ENCODE measurements around the gene TRAPPC3.

TRAPPC3 gene

DNA sequence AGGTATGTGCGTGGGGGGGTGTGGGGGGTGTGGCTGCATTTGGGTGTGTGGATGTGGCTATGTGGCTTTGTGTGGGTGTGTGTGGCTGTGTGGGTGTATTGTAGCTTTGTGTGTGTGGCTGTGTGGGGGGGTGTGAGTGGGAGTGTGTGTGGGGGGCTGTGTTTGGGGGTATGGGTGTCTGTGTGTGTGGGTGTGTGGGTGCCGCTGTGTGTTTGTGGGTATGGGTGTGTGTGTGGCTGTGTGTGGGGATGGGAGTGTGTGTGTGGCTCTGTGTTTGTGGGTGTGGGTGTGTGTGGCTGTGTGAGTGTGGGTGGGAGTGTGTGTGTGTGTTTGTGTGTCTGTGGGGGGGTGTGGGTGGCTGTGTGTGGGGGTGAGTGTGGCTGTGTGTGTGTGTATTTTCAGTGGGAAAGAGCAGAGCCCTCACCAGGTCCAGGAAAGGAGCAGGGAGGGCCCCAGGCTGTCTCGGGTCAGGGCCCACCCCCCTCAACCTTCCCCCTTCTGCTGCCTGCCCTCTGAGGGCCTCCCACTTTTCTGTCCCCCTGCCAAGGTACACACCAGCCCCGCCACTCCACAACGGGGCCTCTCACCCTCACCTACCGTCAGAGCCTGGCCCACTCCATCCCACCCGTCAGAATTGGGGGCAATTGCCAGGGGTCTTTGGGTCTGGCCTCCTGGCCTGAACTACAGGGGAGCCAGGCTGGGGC is 22.3 kb downstream of the TRAPPC3 start:
- TF ChIP-seq, protein P1, sequence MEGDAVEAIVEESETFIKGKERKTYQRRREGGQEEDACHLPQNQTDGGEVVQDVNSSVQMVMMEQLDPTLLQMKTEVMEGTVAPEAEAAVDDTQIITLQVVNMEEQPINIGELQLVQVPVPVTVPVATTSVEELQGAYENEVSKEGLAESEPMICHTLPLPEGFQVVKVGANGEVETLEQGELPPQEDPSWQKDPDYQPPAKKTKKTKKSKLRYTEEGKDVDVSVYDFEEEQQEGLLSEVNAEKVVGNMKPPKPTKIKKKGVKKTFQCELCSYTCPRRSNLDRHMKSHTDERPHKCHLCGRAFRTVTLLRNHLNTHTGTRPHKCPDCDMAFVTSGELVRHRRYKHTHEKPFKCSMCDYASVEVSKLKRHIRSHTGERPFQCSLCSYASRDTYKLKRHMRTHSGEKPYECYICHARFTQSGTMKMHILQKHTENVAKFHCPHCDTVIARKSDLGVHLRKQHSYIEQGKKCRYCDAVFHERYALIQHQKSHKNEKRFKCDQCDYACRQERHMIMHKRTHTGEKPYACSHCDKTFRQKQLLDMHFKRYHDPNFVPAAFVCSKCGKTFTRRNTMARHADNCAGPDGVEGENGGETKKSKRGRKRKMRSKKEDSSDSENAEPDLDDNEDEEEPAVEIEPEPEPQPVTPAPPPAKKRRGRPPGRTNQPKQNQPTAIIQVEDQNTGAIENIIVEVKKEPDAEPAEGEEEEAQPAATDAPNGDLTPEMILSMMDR (conservative IDR thresholded peaks at IDR 0.05; ENCODE audit: control insufficient read depth, insufficient read depth, low read depth, low read length): no peak
- H3K4me3 ChIP-seq (ENCODE audit: control insufficient read depth, low read depth, low read length): no peak overlapping the region
- DNase-seq (ENCODE audit: low read depth): no peak

DNA sequence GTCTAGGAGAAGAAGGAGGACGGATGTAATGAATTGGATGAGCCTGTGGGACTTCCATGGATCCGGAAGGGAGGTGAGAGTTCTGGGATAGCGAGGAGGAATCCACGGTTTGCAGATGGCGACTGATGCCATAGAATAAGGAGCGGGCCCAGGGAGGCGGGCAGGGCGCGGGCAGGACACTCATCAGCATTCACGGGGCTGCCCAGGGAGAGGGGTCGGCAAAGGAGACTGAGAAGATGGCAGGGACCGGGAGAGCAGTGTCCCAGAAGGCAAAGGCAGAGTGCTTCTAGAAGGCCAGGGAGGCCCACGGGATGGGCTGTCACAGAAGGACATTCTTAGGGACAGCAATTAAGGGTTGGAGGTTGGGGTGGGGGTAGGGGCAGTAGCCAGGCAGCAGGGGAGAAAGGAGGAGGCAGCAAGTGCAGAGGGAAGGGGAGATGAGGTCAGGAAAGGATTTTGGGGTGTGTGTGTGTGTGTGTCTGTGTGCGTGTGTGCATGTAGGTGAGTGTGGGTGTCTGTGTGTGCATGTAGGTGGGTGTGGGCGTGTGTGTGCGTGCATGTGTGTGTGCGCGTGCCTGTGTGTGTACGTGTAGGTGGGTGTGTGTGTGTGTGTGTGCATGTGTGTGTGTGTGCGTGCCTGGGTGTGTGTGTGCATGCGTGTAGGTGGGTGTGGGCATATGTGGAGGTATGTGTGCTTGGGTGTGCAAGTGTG is 23.1 kb downstream of the TRAPPC3 start:
- TF ChIP-seq, protein P1 (conservative IDR thresholded peaks at IDR 0.05; ENCODE audit: control insufficient read depth, insufficient read depth, low read depth, low read length): no peak
- DNase-seq (ENCODE audit: low read depth): no peak
- H3K4me3 ChIP-seq (ENCODE audit: control insufficient read depth, low read depth, low read length): no peak overlapping the region

DNA sequence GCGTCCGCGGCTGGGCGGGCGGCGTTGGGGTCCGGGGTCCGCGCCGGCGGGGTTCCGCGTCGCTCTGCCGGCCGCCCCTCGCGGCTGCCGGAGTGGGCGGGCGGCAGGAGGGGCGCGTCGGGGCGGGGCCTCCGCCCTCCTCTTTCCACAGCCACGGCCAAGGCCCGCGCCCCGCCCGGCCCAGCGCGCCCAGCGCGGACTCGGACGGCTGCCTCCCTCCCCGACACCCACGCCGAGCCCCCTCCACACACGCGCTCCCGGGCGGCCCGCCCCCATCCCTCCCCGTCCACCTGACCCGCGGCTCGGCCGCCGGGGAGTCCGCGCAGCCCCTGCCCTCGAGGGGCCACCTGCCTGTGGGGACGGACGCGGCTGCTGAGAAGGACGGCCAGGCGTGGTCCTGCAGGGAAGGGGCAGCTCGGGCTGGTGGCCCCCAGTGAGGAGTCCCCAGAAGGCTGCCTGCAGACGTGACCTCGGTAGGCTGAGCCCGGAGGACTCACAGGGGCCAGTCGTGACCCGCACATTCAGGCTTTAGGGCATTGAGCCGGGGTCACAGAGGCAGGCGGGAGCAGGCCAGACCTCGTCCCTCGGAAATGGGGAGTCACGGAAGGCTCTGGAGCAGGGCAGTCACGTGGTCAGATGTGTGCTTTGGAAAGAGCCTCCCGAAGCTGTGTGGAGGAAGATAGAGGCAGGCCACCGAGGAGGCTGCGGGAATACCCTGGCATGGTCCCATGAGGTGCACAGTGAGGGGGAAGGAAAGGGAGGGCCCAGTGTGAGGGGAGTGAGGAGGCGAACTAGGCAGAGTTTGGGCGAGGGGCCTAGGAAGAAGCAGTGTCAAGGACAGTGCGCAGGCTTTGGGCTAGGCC is 23.9 kb downstream of the TRAPPC3 start, which contains the start of gene COL8A2:
TSS of gene COL8A2 (minus strand) at position 94 of the 863 bp plus-strand sequence. CDS start 24,980 bp downstream, outside the sequence.
- no peak for DNase-seq (ENCODE audit: low read depth)
- no peak within 1 kb of the TSS for H3K4me3 ChIP-seq (ENCODE audit: control insufficient read depth, low read depth, low read length)
- TF ChIP-seq, protein P1 (conservative IDR thresholded peaks at IDR 0.05; ENCODE audit: control insufficient read depth, insufficient read depth, low read depth, low read length): no peak

DNA sequence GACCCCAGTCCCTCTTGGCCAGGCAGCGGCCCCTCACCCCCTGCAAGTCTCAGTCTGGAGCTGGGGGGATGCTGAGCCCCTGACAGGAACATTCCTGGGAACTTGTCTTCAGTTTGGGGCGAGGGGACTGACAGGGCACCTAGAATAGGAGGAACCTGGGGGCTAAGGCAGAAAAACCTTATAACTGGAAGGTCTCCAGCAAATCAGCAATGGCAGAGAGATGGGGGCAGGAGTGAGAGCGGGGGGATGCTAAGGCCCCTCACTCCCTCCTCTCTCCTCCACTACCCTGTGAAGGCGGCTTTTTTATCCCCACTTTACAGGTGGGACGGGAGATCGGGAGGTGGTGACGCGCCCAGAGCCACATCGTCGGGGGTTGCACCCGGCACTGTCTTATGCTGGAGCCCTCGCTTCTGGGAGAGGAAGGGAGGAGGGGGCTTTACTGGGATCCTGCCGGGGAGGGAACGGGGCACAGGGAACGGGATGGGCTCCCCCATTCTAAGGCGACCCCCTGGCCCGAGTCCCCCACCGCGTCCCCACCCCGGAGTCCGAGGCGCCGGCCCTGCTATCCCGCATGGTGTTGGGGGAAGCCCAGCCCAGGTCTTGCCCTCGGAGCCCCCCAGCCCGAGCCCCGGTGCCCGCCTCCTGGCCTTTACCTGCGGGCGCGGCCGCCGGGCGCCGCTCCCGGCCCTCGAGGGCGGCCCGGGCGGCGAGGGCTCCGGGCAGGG is 24.7 kb downstream of the TRAPPC3 start:
- H3K4me3 ChIP-seq (ENCODE audit: control insufficient read depth, low read depth, low read length): no peak overlapping the region
- TF ChIP-seq, protein P1 (conservative IDR thresholded peaks at IDR 0.05; ENCODE audit: control insufficient read depth, insufficient read depth, low read depth, low read length): no peak
- DNase-seq (ENCODE audit: low read depth): no peak

DNA sequence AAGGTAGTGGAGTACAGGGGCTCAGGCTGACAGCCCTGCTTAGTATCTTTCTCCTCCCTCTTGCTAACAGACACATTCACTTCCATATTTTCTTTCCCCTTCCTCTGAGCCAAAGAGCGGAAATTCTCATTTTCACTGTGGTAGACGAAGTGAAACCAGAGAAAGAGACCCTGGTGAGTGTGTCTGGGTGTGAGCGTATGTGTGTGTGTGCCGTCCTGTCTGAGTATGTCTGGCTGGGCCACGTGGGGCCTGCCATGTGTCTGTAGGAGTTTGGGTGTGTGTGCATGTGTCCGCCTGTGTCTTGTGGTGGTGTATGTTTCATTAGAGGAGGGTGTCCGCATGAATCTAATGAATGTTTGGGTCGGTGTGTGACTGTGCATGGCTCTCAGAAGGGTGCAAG is 25.9 kb downstream of the TRAPPC3 start:
- TF ChIP-seq, protein P1 (conservative IDR thresholded peaks at IDR 0.05; ENCODE audit: control insufficient read depth, insufficient read depth, low read depth, low read length): no peak
- no peak overlapping the region for H3K4me3 ChIP-seq (ENCODE audit: control insufficient read depth, low read depth, low read length)
- DNase-seq (ENCODE audit: low read depth): no peak
